SH-SY5Y (cell line): ENCODE data around the gene XYLB.

ENCODE experiments used
- GATA2 ChIP-seq: IDR thresholded peaks from 2 replicates; pipeline ENCODE4 v1.6.1; 2011; ENCODE audit warnings: mild to moderate bottlenecking, low read depth, low read length
- GATA3 ChIP-seq: IDR thresholded peaks from 2 replicates; pipeline ENCODE4 v1.6.1; 2011; ENCODE audit warnings: low read depth, mild to moderate bottlenecking, low read length, moderate library complexity

- TF ChIP-seq GATA2 (no peak), GATA3 (no peak)
Observed at GRCh38 chr3:38375488-38376097, 29.0 kb downstream of the XYLB start.
